Choroid plexus epithelial cell (primary cell): Measurements from ENCODE around the gene ADGRL2.
A peak's percentile ranks its signal among the peaks of the same experiment; 100 is the strongest.

Experiments
- DNase-seq: peaks from one replicate; pipeline ENCODE4 v3.0.0-alpha.2; 2010; ENCODE audit warnings: low read depth
- H3K4me3 ChIP-seq: 2 replicates; pipeline ENCODE4 v1.5.1; 2011; ENCODE audit warnings: low read depth, mild to moderate bottlenecking, control low read depth, low read length, moderate library complexity
- TF ChIP-seq, protein P1 (sequence below): conservative IDR thresholded peaks from 2 replicates; pipeline ENCODE4 v1.5.1; 2011; ENCODE audit warnings: low read depth, mild to moderate bottlenecking, control low read depth, inconsistent platforms, low read length, moderate library complexity

ADGRL2 gene

GRCh38 chr1:81800695-81801650 is at the start of gene ADGRL2:
Gene ADGRL2 (plus strand): TSS chr1:81800934. CDS start chr1:81836985, 36,051 bp downstream.
- DNase-seq = peak; percentile 95
- TF ChIP-seq, protein P1, sequence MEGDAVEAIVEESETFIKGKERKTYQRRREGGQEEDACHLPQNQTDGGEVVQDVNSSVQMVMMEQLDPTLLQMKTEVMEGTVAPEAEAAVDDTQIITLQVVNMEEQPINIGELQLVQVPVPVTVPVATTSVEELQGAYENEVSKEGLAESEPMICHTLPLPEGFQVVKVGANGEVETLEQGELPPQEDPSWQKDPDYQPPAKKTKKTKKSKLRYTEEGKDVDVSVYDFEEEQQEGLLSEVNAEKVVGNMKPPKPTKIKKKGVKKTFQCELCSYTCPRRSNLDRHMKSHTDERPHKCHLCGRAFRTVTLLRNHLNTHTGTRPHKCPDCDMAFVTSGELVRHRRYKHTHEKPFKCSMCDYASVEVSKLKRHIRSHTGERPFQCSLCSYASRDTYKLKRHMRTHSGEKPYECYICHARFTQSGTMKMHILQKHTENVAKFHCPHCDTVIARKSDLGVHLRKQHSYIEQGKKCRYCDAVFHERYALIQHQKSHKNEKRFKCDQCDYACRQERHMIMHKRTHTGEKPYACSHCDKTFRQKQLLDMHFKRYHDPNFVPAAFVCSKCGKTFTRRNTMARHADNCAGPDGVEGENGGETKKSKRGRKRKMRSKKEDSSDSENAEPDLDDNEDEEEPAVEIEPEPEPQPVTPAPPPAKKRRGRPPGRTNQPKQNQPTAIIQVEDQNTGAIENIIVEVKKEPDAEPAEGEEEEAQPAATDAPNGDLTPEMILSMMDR = no peak
- H3K4me3 ChIP-seq = peak within 1 kb of the TSS; percentile 77

DNA sequence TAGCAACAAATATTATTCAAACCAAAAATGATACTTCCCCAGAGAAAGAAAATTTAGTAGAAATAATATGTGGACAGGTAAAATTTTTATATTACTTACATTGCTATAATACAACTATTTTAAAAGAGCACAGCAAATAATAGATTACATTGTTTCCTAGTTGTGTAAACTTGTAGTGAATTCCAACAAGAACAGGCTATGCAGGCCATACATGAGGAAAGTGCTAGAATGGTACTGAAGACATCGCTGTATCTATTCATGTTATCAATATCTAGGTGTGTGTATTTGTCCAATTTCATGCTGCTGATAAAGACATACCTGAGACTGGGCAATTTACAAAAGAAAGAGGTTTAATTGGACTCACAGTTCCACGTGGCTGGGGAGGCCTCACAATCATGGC is 47.9 kb upstream of the ADGRL2 start:
- DNase-seq = no peak
- H3K4me3 ChIP-seq = no peak overlapping the region
- TF ChIP-seq, protein P1 = no peak

DNA sequence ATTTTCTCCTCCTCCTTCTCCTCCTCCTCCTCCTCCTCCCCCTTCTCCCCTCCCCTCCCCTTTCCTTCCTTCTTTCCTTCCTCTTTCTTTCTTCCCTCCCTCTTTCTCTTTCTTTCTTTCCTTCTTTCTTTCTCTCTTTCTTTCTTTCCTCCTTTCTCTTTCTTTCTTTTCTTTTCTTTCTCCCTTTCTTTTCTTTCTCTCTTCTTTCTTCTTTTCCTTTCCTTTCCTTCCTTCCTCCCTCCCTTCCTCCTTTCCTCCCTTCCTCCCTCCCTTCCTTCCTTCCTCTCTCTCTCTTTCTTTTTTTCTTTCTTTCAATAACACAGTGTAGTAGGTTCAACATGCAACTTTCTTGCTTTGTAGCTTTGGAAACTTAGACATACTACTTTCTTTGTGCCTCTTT is 46.3 kb upstream of the ADGRL2 start:
- H3K4me3 ChIP-seq = no peak overlapping the region
- TF ChIP-seq, protein P1 = no peak
- no peak for DNase-seq

DNA sequence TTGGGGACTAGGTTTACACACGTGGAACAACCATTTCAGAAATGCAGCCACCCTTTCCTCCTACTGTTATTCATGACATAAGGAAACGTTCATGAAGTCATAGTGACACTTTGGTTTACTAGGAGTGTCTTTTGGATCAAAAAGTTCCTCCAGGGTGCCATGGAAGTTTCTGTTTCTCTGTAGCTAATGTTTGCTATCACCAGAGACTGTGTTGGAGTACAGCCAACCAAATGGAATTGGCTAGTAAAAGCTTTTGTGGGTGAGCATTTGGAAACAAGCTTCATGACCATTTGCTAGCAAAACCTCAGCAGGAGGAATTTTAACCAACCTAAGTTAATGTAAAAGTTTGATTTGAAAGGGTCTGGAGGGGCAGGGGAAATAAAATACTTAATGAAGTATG is 43.9 kb upstream of the ADGRL2 start:
- no peak overlapping the region for H3K4me3 ChIP-seq
- DNase-seq = peak; percentile 64
- TF ChIP-seq, protein P1 = no peak

GRCh38 chr1:81757398-81758020 is 43.2 kb upstream of the ADGRL2 start:
- no peak for DNase-seq
- TF ChIP-seq, protein P1 = no peak
- H3K4me3 ChIP-seq = no peak overlapping the region

- peak; percentile 5 for DNase-seq
- TF ChIP-seq, protein P1 = no peak
- H3K4me3 ChIP-seq = no peak overlapping the region
These were observed 42.6 kb upstream of the ADGRL2 start for GRCh38 chr1:81758181-81758580.
